MV-4-11 (cell line): ENCODE measurements around the gene CYP20A1.
"Not testable (repeated sequence)": the region's sequence is repeated elsewhere in the genome, so short reads cannot be mapped to it uniquely, and the experiment has no call there.

Source experiments
- DNase-seq: peaks from one replicate; lab custom pipeline; 2025; lab: John Stamatoyannopoulos, UW

Gene CYP20A1, protein sequence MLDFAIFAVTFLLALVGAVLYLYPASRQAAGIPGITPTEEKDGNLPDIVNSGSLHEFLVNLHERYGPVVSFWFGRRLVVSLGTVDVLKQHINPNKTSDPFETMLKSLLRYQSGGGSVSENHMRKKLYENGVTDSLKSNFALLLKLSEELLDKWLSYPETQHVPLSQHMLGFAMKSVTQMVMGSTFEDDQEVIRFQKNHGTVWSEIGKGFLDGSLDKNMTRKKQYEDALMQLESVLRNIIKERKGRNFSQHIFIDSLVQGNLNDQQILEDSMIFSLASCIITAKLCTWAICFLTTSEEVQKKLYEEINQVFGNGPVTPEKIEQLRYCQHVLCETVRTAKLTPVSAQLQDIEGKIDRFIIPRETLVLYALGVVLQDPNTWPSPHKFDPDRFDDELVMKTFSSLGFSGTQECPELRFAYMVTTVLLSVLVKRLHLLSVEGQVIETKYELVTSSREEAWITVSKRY

GRCh38 chr2:203238704-203239526 lies at the start of gene CYP20A1:
Gene CYP20A1 (plus strand): TSS chr2:203239018. CDS start chr2:203239063, 45 bp downstream.
- DNase-seq: peak; percentile 93

DNA sequence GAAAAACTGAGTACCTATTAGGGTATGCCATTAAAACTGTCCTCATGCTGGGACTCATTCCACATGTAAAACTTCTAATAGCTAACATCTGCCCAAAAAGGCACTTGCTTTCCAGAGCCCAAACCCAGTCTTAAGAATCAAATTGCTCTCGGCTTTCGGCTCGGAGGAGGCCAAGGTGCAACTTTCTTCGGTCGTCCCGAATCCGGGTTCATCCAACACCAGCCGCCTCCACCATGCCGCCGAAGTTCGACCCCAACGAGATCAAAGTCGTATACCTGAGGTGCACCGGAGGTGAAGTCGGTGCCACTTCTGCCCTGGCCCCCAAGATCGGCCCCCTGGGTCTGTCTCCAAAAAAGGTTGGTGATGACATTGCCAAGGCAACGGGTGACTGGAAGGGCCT lies 48.3 kb upstream of the CYP20A1 start:
- not testable (repeated sequence) for DNase-seq

DNA sequence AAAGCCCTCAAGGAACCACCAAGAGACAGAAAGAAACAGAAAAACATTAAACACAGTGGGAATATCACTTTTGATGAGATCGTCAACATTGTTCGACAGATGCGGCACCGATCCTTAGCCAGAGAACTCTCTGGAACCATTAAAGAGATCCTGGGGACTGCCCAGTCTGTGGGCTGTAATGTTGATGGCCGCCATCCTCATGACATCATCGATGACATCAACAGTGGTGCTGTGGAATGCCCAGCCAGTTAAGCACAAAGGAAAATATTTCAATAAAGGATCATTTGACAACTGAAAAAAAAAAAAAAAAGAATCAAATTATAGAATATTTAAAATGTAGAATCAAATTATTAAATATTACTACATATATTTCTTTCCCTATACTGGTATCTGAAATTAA lies 47.8 kb upstream of the CYP20A1 start:
- not testable (repeated sequence) for DNase-seq

DNA sequence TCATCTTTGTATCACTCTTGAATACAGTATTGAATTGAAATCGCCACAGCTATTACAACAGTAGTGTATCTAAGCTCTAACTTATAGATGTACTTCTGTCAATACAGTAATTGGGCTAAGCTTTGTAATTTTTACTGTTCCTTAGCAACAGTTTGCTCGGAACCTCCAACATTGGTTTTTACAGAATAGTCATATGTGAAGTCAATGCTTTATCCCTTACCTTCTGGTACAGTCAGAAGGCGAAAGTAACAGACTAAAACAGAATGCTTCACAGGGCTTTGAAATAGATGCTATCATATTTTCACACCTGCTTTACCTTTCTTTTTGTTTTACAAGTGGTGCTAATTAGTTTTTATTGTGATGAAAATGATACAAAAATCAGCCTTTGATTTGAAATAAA lies 46.9 kb upstream of the CYP20A1 start:
- no peak for DNase-seq

DNA sequence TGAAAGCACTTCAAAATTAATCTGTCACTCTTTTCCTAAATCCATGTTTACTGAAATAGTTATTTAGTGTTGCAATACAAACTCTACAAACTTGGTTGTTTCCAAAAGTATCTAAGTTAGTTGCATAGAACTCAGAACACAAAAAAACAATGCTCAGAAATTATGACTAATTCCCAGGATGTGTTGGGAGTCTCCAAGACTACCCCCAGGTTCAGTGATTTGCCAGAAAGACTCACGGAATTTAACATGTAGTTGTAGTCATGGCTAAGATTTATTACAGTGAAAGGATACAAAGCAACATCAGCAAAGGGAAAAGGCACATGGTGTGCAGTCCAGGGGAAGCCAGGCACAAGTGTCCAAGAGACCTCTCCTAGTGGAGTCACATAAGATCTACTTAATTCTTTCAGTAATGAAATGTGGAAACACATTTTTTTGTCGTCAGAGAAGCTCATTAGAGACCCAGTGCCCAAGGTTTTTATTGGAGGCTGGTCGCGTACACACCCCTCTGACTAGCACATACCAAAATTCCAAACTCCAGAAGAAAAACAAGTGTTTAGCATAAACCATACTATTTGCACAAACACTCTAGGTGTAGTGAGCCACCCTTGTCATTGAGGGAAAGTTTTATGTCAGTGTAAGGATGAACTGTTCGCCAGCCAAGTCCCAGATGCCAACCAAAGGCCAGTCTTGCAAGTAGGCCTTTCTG lies 43.3 kb upstream of the CYP20A1 start:
- DNase-seq: no peak

DNA sequence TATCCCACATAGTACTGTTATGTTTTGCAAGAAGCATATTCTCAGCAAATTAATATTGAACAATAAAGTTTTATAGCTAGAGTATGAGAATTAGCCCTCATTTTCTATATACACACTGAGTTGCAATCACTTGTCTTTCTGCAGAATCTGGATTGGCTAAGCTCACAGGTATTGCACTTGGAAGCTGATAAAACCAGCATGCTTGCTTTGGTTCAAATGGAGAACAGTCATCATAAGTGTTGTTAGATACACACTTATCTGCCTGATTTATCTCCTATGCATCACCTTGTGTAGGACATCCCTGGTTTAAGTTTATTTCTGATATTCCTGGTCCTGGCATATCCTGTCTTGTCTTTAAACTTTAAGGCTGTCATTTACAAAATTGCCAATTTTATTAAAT lies 38.0 kb upstream of the CYP20A1 start:
- DNase-seq: no peak

DNA sequence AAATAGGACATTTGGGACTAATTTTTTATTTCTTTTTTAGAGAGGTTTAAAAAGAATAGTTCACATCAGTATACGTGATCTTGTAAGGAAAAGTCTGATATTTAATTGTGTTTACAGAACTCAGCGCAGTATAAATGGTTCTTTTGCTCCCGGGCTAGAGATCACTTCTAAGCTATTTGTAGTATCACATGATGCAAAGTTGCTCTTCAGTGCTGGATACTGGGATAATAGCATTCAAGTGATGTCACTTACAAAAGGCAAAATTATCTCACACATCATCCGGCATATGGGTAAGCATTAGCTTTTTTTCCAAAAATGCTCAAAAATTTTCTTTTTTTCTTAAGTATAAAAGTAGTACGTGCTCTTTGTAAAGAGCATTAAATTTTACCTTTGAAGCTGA lies 37.4 kb upstream of the CYP20A1 start:
- DNase-seq: no peak

GRCh38 chr2:203209538-203209937 lies 29.3 kb upstream of the CYP20A1 start:
- no peak for DNase-seq

GRCh38 chr2:203225423-203226039 lies 13.3 kb upstream of the CYP20A1 start:
- DNase-seq: no peak

- DNase-seq: not testable (repeated sequence)
These were observed 9.1 kb upstream of the CYP20A1 start for GRCh38 chr2:203229674-203230073.

DNA sequence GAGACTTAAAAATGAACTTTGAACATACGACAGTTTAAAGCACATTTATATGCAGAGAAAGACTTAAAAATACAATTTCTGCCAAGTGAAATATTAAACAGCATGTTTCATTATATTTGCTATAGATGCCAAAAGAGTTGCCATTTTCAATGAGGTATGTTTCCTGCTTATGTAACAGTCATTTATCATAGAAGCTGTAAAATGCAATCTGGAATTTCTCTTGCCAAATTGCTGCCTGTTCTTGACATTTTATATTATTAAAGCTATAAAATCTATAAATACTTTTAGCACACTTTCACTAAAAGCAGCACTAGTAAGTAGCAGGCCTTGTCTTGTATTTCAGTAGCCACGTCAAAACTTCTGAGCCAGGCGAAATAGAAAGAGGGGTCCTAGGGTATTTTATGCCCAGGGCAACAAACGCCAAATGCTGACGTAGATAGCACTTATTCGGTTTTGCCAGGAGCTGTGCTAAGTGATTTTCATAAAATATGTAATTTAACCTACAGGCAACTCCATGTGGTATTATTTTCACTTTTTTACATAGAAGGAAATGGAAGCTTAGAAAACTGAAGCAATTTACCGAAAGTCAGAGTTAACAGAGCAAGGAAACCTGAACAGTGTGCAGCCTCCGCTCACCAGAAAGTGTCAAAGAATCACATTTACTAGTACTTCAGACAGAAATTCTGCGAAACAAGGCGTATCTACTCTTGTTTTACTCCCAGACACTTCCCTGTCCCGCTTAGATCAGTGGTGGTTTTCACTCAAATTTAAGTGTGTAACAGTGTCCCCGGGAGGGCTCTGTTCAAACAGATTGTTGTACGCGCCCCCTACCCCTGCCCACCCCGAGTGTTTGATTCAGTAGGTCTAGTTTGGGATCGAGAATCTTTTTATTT lies 1.2 kb upstream of the CYP20A1 start:
- DNase-seq: no peak

GRCh38 chr2:203238292-203238703 lies 520 bp upstream of the CYP20A1 start:
- DNase-seq: no peak

GRCh38 chr2:203240491-203240890 lies 1.7 kb downstream of the CYP20A1 start:
- DNase-seq: no peak

DNA sequence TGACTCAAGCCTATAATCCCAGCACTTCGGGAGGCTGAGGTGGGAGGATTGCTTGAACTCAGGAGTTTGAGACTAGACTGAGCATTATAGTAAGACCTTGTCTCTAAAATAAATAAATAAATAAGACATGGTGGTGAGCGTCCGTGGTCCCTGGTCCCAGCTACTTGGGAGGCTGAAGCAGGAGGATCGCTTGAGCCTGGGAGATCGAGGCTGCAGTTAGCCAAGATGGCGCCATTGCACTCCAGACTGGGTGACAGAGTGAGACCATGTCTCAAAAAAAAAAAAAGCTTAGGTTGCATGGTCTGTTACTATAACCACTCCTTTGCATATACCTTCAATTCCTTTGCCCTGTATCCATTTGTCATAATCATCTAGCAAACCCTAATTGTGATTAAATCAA lies 3.7 kb downstream of the CYP20A1 start:
- DNase-seq: no peak

GRCh38 chr2:203246646-203247045 lies 7.8 kb downstream of the CYP20A1 start:
- no peak for DNase-seq

DNA sequence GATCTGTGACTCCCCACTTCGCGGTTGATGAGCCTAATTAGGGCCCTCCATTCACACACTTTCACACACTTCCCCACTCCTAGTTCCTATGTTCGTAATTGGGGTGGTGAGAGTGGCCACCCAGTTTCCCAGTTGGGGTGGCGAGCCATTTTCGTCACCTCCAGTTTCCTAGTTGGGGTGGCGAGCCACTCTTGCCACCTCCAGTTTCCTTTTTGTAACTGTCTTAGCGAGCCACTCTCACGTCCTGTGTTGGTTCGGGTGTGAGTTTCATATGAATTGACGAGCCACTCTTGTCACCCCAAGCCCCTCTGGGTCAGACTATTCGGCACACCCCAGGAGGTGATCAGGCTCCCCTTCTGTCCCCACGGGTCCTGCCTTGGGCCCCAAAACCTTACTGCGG lies 14.0 kb downstream of the CYP20A1 start:
- no peak for DNase-seq

DNA sequence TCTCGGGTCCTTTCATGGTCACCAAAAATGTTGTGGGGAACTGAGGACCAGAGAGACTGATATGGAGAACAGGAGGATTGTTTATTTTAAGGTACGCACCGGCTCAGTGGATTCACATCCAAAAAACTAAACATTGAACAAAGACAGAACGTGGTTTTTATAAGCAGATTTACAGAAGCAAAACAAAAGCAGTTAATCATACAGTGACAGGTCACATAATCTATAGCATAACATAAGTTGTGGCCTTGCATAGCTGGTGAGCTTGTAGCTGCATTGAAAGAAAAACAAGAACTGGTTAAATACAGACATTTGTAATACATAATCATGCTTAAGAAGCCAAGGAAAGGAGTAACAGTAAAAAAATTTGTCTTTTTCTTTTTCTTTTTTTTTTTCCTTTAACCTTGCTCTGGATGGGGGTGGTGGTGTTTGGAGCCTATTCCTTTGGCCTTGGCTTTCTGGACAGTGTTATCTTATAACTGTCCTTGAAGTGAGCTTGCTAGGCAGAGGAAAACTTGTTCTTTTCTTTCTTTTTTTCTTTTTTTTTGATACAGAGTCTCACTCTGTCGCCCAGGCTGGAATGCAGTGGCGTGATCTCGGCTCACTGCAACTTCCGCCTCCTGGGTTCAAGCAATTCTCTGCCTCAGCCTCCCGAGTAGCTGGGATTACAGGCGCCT lies 14.7 kb downstream of the CYP20A1 start:
- not testable (repeated sequence) for DNase-seq

- DNase-seq: no peak
These were observed 22.7 kb downstream of the CYP20A1 start for GRCh38 chr2:203261326-203262159.

DNA sequence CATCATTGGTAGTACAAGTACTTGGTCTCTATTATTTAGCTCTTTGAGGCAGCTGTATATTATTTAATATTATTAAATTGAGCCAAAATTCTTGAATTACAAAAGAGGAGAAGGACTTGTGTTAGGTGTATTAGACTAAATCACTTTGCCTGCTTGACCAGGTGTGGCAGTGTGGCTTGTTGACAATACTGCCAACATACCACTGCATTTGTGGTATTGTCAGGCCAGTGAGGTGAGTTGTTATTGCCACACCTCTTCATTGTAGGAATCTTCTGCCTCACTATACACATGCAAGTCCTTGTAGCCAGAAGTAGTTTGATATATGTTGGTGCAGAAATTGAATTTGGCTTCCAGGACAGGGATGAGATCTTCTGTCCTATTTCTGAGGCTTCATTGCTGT lies 40.5 kb downstream of the CYP20A1 start:
- DNase-seq: no peak
